GM18502 (cell line): Measurements from ENCODE around the gene KCNK3.

Experiments used
- ATAC-seq: cut with Tn5 transposase; IDR thresholded peaks from one replicate; pipeline ENCODE4 v1.9.1; 2021; ENCODE audit warnings: mild to moderate bottlenecking; ENCODE audit not compliant: unreplicated experiment, poor library complexity

The KCNK3 gene

DNA sequence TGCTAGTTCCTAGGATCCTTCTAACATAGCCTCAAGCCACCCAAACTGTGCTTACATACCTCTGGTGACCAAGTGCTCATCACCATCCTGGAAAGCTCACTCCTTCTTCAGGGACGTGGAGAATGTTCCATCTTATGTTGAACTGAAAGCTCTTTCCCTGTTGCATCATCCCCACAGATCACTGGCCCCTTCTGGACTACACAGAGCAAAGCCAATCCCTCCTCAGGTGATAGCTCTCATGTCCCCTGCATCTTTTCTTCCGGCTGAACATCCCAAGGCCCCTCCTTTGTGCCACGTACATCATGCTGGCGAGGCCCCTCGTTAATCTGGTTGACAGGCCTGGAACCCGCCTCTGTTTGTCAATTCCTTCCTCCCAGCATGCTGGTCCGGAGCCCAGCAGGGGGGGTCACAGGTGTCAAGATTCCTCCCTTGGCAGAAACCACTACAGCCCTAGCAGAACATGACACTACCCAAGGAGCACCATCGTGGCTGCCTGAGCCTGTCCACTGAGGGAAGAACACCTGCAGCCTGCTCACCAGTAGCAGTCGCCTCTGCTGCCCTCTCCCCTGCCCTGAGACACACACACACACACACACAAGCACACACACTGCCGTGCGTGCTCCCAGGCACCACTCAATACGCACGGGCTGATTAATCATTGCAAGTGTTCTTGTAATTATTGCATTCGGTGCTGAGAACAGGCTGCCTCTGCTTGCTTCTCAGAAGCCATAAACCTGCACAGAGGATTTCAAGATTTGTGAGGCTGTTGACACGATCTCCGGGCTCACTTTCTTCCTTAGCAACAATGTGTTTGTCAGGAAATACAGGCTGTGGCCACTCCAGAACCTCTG, 6.3 kb upstream of the KCNK3 start:
- no peak for ATAC-seq

DNA sequence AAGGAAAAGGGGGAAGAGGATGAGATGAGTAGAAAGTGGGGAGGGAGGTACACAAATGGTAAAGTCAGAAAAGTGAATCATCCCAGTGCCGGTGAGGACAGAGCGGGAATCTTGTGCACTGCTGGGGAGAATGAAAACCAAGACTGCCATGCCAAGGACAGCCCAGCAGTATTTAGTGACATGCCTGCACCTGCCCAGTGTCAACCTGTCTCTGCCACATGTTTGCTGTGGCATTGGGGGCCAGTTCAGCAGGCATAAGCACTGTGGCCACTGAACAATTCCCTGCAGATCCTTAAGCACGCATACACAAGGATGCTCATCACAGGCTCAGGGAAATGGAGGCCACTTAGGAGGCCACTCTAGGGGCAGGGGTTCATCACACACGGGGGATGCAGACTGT, 5.2 kb upstream of the KCNK3 start:
- ATAC-seq = no peak

DNA sequence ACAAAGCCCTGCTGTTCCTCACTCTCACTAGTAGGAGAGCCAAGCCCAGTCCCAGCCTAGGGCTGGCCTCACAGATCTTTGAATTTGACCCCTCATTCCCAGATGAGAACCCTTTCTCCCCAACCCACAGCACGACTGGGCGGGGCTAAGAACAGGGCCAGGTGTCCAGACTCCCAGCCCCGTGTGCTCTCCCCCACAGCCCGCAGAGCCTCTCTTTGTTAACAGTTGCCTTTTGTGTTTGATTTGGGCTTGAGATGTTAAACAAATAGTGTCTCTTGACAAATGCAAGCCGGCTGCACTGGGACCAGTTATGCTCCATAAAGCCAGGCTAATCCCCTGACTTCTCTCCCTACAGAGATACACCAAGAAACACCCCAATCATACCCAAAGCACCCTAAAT, 4.7 kb upstream of the KCNK3 start:
- no peak for ATAC-seq

DNA sequence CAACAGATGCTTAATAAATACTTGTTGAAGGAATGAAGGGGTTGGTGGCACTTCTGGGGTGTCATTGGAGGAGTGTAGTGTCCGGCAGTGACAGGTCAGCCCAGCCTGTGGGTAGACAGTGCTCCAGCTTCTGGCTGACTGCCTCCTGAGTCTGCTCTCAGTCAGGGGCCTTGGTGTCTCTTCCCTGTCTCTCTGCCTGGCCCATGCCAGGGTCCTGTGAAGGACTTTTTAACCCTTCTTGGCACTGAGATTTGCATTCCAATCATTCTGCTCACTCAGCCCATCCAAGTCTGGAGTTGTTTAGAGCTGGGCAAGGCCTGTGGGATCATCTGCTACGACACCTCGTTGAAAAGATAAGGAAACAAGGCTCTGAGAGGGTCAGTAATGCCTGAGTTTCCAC, 1.4 kb upstream of the KCNK3 start:
- ATAC-seq = no peak

DNA sequence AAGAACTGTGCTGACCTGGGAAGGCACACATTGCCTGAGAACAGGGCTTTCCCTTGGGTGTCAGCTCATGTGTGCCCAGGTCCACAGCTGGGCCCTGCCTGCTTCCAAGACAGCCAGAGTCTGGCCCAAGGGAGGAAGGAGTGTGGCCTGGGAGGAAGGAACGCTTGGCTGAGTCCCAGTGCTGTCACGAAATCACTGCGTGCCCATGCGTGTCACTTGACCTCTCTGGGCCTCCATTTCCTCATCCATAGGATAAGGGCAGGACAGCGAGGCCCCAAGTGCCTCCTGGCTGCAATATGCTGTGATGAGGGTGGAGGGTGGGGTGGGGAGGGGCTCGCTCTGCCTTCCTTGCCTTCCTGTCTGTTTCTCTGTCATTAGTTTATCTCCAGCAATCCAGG, 642 bp upstream of the KCNK3 start:
- no peak for ATAC-seq

DNA sequence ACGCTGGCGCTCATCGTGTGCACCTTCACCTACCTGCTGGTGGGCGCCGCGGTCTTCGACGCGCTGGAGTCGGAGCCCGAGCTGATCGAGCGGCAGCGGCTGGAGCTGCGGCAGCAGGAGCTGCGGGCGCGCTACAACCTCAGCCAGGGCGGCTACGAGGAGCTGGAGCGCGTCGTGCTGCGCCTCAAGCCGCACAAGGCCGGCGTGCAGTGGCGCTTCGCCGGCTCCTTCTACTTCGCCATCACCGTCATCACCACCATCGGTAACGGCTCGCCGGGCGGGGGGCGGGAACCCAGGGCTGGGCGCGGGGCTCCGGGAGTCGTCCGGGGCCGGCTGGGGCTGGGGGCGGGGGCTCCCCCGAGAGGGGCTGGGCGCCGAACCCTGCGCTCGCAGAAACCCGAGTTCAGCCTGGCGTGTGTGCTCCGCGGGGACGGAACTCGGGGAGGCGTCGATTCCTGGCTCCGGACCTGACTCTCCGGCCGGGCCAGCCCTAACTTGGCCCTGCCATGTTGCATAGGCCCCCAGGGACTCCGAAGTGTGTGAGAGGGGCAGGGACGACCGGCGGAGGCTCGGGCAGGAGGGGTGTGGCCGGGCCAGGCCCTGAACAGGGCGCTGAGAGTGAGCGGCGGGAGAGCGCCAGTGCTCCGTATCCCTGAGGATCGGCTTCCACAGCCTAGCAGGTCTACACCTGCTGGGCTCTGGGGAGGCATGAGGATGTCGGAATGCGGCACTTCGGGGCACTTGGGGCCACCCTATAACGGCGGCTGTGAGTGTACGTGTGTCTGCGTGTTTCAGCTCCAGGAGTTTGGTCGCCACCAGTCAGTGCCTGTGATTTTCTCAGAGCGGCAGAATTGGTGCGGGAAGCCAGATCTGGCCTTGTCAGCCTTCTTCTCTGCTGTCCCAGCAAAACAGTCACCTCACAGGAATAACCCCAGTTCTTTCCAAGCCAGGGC, 651 bp downstream of the KCNK3 start:
- ATAC-seq = no peak

DNA sequence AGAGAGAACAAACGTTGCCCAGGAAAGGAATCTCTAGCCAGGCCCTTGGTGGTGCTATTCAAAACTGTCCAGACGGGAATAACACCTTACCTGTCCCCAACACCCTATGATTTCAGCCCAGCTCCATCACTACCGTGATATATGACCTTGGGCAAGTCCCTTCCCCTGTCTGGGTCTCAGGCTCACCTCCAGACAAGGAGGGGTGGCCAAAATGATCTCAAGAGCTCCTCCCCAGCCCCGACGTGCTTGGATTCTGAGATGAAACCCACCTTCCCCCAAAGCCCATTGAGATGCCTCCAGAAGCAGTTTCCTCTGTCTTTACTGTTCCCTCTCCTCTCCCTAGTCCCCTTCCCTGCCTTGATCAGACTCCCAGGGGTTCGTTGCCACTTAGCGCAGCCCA, 1.5 kb downstream of the KCNK3 start:
- ATAC-seq = no peak

DNA sequence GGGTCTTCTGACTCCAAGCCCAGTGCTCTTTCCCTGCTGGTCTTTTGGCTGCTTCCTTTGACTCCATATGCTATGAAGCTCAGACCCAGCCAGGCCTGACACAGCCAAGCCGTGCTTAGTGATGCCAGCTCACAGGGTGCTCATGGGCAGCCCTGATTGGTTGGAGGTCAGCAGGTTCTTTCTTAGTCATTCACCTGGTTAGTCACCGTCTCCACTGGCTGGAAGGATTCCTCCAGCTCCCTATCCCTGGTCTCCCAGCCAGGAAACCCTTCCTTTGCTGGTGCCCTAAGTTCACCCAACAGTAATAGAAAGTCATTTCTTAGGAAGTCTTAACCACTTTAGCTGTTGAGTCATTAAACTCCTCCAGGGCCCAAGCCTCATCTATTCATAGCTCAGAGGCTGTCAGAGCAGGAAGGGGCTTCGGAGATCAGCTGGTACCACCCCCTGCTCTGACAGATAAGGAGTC, 3.9 kb downstream of the KCNK3 start:
- no peak for ATAC-seq

DNA sequence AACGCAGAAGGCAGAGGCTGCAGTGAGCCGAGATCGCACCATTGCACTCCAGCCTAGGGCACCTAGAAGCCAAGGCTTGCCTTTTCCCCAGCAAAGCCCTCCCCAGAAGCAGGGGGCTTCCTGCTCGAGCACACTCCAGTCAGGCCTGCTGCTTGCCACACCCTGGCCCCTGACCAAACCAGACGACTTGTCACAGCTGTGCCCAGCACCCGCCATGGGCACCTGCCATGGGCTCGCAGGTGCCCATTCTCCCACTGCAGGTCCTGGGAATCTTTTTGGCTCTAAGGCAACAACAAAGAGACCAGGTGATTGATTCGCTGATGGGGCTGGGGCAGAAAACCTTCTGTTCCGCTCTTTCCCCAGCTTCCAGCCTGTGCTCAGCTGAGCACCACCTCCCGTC, 4.9 kb downstream of the KCNK3 start:
- ATAC-seq = no peak

DNA sequence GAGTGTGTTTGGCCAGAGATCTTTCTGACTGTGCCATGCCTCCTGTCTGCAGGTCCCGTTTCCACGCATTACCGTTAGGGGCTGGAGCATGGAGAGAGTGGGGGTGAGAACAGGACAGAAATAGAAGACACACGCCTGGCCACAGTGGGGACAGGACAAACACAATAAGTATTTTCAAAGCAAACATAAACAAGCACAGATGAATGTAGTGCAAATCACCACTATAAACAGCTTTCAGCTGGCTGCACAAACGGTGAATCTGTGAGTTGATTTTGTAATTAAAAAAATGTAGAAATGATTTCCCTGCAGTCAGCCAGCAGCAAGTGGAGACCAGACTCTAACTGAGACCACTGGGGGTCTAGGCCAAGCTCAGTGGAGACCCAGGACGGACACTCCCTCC, 6.8 kb downstream of the KCNK3 start:
- no peak for ATAC-seq

DNA sequence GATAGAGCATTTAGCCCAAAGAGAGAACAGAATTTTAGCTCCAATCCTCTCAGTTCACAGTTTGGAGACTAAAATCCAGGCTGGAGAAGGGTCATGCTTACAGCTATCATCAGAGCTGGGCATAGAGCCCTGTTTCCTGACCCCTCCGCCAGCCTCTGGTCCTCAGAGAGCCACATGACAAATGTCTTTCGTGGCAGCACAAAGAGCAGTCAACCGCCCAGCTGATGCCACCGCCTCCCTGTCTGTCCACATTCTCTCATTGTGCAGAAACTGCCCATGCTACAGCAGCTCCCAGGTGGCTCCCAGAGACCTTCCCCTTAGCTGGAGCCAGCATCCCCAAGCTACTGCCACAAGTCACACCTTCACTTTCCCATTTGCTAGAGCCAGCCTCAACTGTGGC, 7.6 kb downstream of the KCNK3 start:
- no peak for ATAC-seq

DNA sequence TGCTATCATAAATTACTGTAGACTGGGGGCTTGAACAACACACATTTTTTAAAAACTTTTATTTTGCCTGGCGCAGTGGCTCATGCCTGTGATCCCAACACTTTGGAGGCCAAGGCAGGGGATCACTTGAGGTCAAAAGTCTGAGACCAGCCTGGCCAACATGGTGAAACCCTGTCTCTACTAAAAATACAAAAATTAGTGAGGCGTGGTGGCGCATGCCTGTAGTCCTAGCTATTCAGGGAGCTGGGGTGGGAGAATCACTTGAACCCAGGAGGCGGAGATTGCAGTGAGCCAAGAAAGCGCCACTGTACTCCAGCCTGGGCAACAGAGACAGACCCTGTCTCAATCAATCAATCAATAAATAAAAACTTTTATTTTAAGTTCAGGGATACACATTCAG, 9.1 kb downstream of the KCNK3 start:
- no peak for ATAC-seq

DNA sequence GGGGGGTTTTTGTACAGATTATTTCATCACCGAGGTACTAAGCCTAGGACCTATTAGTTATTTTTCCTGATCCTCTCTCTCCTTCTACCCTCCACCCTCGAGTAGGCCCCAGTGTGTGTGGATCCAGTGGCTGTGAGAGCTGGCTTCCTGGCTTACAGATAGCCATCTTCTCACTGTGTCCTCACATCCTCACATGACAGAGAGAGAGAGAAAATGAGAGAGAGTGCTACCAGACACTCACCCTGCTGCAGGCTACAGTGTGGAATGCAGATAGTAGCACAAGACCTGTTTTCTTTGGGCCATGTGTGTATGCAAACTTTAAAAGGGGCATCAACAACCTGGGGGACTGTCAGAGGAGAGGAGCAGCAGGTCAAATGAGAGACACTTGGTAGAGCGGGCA, 9.5 kb downstream of the KCNK3 start:
- ATAC-seq = no peak

DNA sequence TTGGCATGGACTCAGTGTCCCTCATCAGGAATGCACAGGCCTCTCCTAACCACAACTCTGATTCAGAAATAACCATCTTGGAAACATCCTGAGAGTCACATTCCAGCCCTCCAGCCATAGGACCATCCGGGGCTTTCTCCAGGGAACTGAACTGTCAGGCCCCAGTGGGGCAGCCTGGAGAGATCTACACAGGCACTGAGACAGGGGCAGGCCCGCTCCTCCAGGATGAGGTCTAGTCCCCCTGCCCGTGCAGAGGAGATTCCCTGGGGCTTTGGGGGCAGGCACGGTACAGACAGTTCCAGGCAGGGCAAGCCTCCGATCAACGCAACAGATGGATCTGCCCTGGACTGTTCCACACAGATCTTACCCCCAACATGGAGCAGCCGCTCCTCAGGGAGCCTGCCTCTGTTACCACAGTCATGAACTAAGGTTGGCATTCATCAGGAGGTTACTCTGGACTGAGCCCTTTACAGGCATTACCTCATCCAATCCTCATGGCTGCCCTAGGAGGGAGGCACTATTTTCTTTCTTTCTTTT, 12.0 kb downstream of the KCNK3 start:
- ATAC-seq = no peak

DNA sequence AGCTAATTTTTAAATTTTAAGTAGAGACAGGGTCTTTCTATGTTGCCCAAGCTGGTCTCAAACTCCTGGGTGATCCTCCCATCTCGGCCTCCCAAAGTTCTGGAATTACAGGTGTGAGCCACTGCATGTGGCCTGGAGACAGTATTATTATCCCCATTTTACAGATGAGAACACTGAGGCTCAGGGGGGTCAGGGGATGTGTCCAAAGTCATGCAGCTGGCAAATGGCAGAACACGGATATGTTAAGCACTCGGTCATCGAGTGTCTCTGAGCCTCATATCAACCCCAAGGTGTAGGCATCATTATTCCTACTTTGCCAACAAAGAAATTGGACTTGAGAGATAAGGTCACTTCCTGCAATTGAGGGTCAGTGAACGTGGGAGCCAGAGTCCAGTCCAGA, 12.6 kb downstream of the KCNK3 start:
- ATAC-seq = no peak

DNA sequence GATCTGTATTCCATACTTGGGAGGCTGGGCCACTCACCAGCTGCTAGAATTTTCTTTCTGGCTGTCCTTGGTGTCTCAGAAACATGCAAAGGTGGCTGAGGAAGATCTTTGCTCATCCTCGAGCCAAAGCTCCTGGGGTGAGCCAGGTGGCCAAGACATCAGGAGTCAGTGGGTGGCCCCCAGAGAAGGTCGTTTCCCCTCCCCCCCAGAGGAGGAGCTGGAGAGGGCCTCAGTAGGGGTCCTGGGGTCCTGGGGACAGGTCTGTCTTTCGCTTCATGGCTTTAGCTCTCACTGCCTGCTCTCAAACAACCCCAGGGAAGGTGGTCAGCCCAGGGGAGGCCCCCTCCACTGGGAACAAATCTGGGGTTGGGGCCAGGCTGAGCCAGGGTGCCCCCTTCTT, 13.6 kb downstream of the KCNK3 start:
- no peak for ATAC-seq

DNA sequence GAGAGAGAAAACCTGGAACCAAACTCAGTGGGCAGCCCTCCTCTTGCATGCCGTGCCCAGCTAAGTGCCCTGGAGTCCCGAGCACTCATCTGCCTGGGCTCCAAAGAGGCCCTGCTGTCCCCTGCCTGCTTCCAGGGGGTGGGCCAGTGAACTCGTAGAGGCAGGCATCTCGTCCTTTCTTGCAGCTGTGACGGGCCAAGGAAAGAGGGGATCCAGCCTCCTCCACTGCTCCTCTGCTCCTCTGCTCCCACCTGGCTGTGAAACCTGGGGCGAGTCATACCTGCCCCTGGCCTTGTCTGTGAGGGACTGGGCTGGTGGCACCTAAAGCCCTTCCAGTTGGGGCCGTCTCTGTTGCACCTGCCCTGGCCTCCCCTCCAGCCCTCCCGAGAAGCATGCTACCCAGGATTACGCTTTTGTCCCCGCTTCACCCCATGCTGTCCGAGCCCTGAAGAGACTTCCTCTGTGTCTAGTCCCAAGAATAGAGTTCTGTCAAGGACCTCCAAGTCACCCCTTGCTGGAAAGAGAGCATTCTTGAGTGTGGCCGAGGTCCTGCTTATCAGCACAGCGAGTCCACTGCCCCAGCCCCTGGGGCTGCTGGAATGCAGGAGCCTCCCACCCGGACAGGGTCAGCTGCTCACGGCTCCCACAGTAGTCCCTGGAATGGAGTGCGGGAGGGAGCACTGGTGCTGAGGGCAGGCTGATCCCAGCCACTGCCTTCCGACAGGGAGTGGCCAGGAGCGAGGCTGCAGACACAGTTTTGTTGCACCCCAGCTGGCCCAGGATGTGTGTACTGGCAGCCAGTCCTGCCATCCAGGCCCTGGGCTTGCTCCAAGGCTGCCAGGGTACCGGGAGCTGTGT, 14.3 kb downstream of the KCNK3 start:
- ATAC-seq = no peak

DNA sequence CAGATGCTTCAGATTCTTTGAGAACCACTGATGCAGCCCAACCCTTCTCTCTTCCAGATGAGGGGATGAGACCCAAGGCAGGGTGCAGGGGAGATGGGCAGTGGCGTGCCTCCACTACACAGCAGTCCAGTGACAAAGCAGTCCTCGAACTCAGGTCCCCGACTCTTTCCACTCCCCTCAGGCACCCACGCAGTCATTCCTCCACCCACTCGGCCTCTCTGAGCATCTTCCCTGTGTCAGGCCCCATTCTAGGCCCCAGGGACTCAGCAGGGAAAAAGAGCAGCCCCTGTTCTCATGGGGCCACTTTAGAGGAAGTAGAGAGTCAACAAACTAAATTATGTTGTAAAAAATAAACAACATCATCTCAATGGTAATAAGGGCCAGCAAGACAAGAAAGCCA, 15.2 kb downstream of the KCNK3 start:
- ATAC-seq = no peak

DNA sequence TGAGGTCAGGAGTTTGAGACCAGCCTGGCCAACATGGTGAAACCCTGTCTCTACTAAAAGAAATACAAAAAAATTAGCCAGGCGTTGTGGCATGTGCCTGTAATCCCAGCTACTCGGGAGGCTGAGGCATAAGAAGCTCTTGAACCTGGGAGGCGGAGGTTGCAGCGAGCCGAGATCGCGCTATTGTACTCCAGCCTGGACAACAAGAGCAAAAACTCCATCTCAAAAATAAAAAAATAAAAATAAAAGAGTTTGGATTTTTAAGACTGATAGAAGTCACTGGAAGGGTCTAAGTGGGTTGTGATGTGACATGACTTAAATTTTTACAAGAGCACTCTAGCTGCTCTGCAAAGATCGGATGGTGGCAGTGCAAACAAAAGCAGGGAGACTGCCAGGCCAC, 15.9 kb downstream of the KCNK3 start:
- ATAC-seq = no peak
